ENCODE results near the gene GSE1. TPM values are rescaled to one million over a fixed set of nuclear protein-coding genes. Genes with fewer than 3 reads are reported as not detected.

GSE1 gene
- total and polyA plus RNA-seq, 9 of the 15 experiments (the other 6 are each of a cell fraction or from before 2014, with no cell fraction given) = 12.2 to 244 (median 57.9) TPM

GRCh38 chr16:85612801-85613603 is at the start of gene GSE1 (continued):
- peak; percentile 71 for TF ChIP-seq PRDM10 (IDR thresholded peaks at IDR 0.05; ENCODE audit: partially characterized antibody)
- no peak for TF ChIP-seq SRSF7 (optimal IDR thresholded peaks at IDR 0.05; ENCODE audit: low read depth, low read length)
- TF ChIP-seq RHOXF2B (CRISPR knock-in tag; conservative IDR thresholded peaks at IDR 0.05) = no peak
- TF ChIP-seq CBX8 (IDR thresholded peaks at IDR 0.05; ENCODE audit: borderline replicate concordance, extremely low read depth, low read depth, low read length, poor library complexity, severe bottlenecking) = no peak
- TF ChIP-seq PCBP1 (IDR thresholded peaks at IDR 0.05; ENCODE audit: low read depth, low read length, poor library complexity, severe bottlenecking) = peak; percentile 96
- TF ChIP-seq PRMT5 (CRISPR knock-in tag; IDR thresholded peaks at IDR 0.05) = no peak
- TF ChIP-seq KDM2B (CRISPR knock-in tag; IDR thresholded peaks at IDR 0.05) = no peak
- TF ChIP-seq CHD2 (IDR thresholded peaks at IDR 0.05; ENCODE audit: low read depth, low read length) = no peak; the same call in 1 of the 2 replicates
- TF ChIP-seq POLR3A (IDR thresholded peaks at IDR 0.05; ENCODE audit: borderline replicate concordance, extremely low read depth, insufficient read depth, insufficient read length) = no peak
- no peak for TF ChIP-seq ZNF449 (CRISPR knock-in tag; IDR thresholded peaks at IDR 0.05)
- no peak for TF ChIP-seq MAFK (IDR thresholded peaks at IDR 0.05; ENCODE audit: low read length)
- no peak for TF ChIP-seq TGIF2 (CRISPR knock-in tag; IDR thresholded peaks at IDR 0.05)
- TF ChIP-seq CREM (IDR thresholded peaks at IDR 0.05; ENCODE audit: low read depth) = peak; percentile 57
- TF ChIP-seq CBFA2T2 (conservative IDR thresholded peaks at IDR 0.05) = peak; percentile 87
- TF ChIP-seq ZNF408 (CRISPR knock-in tag; IDR thresholded peaks at IDR 0.05; ENCODE audit: low read depth) = no peak
- TF ChIP-seq ZNF24 (IDR thresholded peaks at IDR 0.05) = no peak
- TF ChIP-seq ZNF224 (CRISPR knock-in tag; IDR thresholded peaks at IDR 0.05) = no peak
- TF ChIP-seq ZNF174 (CRISPR knock-in tag; IDR thresholded peaks at IDR 0.05) = no peak
- TF ChIP-seq, protein P1, sequence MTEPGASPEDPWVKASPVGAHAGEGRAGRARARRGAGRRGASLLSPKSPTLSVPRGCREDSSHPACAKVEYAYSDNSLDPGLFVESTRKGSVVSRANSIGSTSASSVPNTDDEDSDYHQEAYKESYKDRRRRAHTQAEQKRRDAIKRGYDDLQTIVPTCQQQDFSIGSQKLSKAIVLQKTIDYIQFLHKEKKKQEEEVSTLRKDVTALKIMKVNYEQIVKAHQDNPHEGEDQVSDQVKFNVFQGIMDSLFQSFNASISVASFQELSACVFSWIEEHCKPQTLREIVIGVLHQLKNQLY (CRISPR knock-in tag; conservative IDR thresholded peaks at IDR 0.05) = no peak
- peak; percentile 88 for TF ChIP-seq ATF7 (IDR thresholded peaks at IDR 0.05)
- TF ChIP-seq ZFX (CRISPR knock-in tag; IDR thresholded peaks at IDR 0.05) = peak; percentile 77
- no peak for TF ChIP-seq POLR3G (IDR thresholded peaks at IDR 0.05; ENCODE audit: extremely low read depth, insufficient read length, insufficient replicate concordance)
- peak in 1 of 2 experiments; percentile 29; a peak in 1 of 4 replicates for TF ChIP-seq SIX5 (IDR thresholded peaks at IDR 0.05; ENCODE audit: borderline replicate concordance in 1 of 2, insufficient read depth in 1 of 2, low read depth in 1 of 2, low read length in 2 of 2)
